Measurements from ENCODE around the gene RAB2B.

Gene RAB2B

GRCh38 chr14:21476925-21477681 lies at the start of gene RAB2B, which contains the start of gene TOX4:
Gene RAB2B, minus strand, starts transcription at chr14:21476959. Its CDS starts 87 bp downstream, at chr14:21476872.
Gene TOX4, plus strand, starts transcription at chr14:21477195. Its CDS starts 84 bp downstream, at chr14:21477279.
- peak; percentile 97 to 99 for DNase-seq

DNA sequence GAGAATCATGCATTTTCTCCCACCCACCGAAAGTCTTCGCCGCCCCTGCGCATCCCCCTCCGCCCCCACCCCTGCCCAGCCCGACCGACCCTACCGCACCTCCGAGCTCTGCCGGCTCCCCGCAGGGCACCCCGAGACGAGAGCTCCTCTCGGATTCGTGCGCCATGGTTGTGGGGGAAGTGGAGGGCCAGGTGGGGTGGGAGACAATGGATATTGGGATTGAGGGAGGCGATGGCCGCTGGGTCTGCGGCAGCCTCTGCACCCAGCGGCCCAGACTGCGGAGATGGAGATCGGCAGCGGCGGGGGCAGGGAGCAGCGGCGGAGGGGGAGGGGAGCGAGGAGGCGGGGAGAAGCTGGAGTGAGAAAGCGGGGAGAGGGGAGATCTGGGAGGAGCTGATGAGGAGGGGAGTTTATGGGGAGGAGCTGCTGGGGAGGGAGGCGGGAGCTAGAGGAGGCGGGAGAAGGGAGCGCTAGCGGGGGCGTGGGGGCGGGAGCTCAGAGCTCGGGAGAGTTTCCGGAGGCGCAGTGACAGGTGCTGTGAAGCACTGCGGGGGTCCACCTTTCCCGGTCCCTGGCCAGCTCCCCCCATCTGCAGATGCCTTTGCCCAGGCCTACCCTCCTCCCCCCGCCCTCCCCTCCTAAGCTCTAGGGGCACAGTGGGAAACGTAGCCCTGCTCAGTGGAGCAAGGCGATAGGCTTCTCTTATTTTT lies 49.4 kb upstream of the RAB2B start, which contains the start of gene SALL2:
SALL2 (minus strand) TSS at position 385 of the 710 bp plus-strand sequence; CDS start at position 166, 219 bp downstream.
- peak; percentile 42 to 70 for DNase-seq

GRCh38 chr14:21525571-21525961 lies 48.8 kb upstream of the RAB2B start:
- DNase-seq = no peak

- no peak for DNase-seq
Measured at GRCh38 chr14:21524575-21525490, 48.1 kb upstream of the RAB2B start.

- DNase-seq = no peak
Measured at GRCh38 chr14:21523203-21523602, 46.4 kb upstream of the RAB2B start.

- no peak for DNase-seq
Measured at GRCh38 chr14:21521501-21521900, 44.7 kb upstream of the RAB2B start.

DNA sequence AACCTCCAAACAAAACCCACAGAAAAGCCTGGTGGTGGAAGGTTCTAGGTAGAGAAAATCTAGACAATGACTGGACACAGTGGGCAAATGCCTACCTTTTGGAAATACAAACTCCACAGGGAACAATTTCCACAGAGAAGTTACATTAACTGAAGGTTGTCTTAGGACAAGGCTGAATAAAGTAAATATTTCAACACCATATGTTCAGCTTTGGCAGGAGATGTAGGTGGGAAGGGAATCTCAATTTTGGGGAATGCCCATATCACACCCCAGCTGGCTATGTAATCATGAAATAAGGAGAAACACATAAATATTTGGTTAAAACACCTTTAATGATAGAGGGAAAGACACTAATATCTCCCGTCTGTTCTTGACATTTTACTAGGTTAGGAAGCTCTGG lies 44.0 kb upstream of the RAB2B start:
- no peak for DNase-seq

GRCh38 chr14:21518725-21519124 lies 42.0 kb upstream of the RAB2B start:
- DNase-seq = no peak

GRCh38 chr14:21514341-21514740 lies 37.6 kb upstream of the RAB2B start:
- no peak for DNase-seq

DNA sequence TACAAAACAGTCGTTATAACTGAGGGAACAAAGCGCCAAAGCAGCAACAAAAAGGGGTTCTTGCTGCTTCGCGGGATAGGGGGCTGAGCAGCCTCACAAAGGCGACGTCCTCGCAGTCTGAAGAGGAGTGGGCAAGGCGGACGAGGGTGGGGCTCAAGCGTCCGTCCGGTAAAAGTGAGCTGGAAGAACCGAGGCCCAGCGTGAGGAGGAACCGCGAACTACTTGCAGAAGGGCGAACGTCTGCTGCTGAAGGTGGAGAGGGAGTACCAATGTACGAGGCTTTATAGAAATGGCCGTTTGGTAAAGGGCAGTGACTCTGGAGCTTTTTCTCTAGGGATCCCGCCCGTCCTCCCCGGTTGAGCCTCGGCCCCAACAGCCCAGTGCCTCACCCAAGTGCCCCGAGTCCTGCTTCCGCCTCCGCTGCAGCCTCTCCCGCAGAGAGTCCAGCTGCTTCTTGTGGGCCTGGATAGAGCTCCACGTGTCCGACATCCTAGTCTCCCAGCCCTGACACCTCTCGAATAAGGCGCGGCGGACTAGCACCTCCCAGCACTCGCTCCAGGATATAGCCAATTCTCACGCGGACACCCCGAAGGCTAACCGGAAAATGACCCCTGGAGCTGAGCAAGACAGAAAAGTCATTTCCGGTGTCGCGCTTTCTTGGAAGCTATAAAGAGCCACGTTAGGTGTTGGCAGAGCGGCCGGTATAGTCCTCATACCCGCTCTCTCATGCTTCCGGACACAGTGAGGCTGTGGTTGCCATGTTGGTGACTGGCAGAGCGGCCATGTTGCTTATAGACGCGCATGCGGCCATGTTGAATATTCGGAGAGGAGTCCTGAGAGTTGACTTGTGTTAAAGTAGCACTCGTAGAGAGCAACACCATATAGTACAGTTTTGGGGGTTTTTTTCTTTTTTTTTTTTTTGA lies 34.2 kb upstream of the RAB2B start, which contains the start of gene METTL3:
METTL3 (minus strand) TSS at position 606 of the 923 bp plus-strand sequence; CDS start at position 489, 117 bp downstream.
- peak; percentile 95 to 97 for DNase-seq

GRCh38 chr14:21509432-21510143 lies 32.8 kb upstream of the RAB2B start:
- DNase-seq = no peak

- no peak for DNase-seq
Measured at GRCh38 chr14:21506557-21506956, 29.8 kb upstream of the RAB2B start.

GRCh38 chr14:21505012-21505553 lies 28.3 kb upstream of the RAB2B start:
- peak in 1 of 2 donors; percentile 46 for DNase-seq

DNA sequence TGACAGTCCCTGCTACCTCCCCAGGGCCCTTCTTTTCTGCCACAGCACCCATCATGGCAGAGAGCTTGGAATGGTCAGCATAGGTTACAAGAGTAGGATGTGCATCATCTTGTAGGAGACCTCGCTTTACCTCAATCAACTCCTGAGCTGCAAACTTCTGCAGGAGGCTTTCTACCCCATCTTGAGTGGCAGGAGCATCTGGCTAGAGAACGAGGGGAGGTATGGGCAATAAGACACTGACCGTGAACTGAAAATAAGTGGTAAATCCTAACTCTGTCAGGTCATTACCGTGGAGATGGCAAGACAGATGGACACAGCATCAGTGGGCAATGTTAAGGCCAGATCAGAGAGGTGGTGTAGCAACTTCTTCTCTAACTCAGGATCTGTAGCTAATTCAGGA lies 26.6 kb upstream of the RAB2B start:
- no peak for DNase-seq

DNA sequence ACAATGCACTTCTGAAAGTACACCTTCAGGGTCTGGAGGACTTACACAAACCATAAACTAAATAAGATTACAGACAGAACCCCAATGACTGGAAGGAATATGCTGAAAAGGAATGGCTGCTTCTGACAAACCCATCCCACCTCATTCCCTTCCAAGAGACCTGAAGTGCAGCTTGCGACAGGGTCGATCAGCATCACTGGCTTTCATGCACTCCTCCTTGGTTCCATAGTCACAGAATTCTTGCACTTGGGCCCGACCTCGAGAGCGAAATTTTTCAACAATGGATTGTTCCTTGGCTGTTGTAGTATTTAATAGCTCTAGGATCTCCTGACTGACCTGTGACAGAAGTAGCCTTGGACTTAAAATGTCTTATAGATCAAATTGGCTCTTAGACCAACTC lies 24.8 kb upstream of the RAB2B start:
- no peak for DNase-seq

GRCh38 chr14:21498540-21499526 lies 22.1 kb upstream of the RAB2B start:
- peak; percentile 9 to 73 for DNase-seq

DNA sequence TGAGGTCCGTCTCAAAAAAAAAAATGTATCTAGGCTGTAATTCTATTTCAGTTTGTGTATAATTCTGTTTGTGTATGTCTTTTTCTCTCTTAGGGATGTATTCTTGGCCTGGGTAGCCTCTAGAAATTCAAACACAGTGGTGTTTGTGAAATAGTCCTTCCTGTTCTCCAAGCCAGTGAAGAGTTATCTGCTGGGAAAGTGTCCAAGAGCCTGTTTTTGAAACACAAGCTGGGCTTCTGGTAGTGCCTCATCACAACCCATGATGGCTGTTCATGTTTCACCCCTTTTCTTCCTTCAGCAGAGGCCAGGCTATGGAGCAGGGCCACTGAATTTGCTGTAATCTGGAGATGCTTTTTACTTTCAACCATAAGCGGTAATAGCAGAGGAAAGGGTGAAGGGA lies 19.7 kb upstream of the RAB2B start:
- no peak for DNase-seq

GRCh38 chr14:21494902-21495762 lies 18.4 kb upstream of the RAB2B start:
- no peak for DNase-seq
